CD14-positive monocyte (primary cell): ENCODE data around the gene TTC16. TPM values are rescaled to one million over a fixed set of nuclear protein-coding genes. Genes with fewer than 3 reads are reported as not detected.

Source experiments
- DNase-seq, 3 donors: peaks; one replicate each; pipeline ENCODE4 v3.0.0-alpha.2; 2011 to 2022
- H2AFZ ChIP-seq: 2 replicates; pipeline ENCODE4 v1.6.0; 2012; ENCODE audit warnings: mild to moderate bottlenecking, low read depth, low read length, inconsistent platforms; ENCODE audit not compliant: insufficient read depth, poor library complexity, severe bottlenecking
- H3K27ac ChIP-seq, 2 donors: 1 replicate in 1 of 2; 2 replicates in 1 of 2; pipeline ENCODE4 v1.5.1; 2012 to 2013; ENCODE audit warnings: low read length in 2 of 2, control low read depth in 1 of 2, inconsistent platforms in 1 of 2, low read depth in 1 of 2, mild to moderate bottlenecking in 1 of 2
- H3K27me3 ChIP-seq, 2 donors: one replicate each; pipeline versions ENCODE4 v1.6.0 to v1.6.1; 2011 to 2013; ENCODE audit warnings: low read length in 2 of 2; ENCODE audit not compliant: control insufficient read depth in 2 of 2, insufficient read depth in 2 of 2
- H3K36me3 ChIP-seq, 2 donors: replicated peaks in 1 of 2; 1 replicate in 1 of 2; 2 replicates in 1 of 2; pipeline versions ENCODE4 v1.5.1 to v1.6.1; 2012 to 2013; ENCODE audit warnings: low read length in 2 of 2, control low read depth in 1 of 2, inconsistent platforms in 1 of 2, mild to moderate bottlenecking in 1 of 2; ENCODE audit not compliant: insufficient read depth in 2 of 2, control insufficient read depth in 1 of 2
- H3K4me1 ChIP-seq, 2 donors: 1 replicate in 1 of 2; 2 replicates in 1 of 2; pipeline versions ENCODE4 v1.5.1 to v1.6.1; 2012 to 2013; ENCODE audit warnings: low read length in 2 of 2, control low read depth in 1 of 2, inconsistent platforms in 1 of 2, mild to moderate bottlenecking in 1 of 2, moderate library complexity in 1 of 2; ENCODE audit not compliant: insufficient read depth in 2 of 2, control insufficient read depth in 1 of 2
- H3K4me2 ChIP-seq: replicated peaks from 2 replicates; pipeline ENCODE3; 2012; ENCODE audit warnings: low read length, moderate library complexity, mild to moderate bottlenecking; ENCODE audit not compliant: poor library complexity, severe bottlenecking; ENCODE audit errors: extremely low read depth
- H3K4me3 ChIP-seq, 3 experiments: fragments of 200-600 bp in 1 of 3; sonication (generic) in 1 of 3; replicated peaks in 1 of 3; 1 replicate in 2 of 3; 2 replicates in 1 of 3; pipeline ENCODE4 v1.5.1; 2011 to 2013; ENCODE audit warnings: low read length in 3 of 3, mild to moderate bottlenecking in 3 of 3, control low read depth in 2 of 3, low read depth in 2 of 3, inconsistent platforms in 1 of 3, moderate library complexity in 1 of 3
- H3K79me2 ChIP-seq: 2 replicates; pipeline ENCODE4 v1.6.0; 2012; ENCODE audit warnings: mild to moderate bottlenecking, control low read depth, inconsistent platforms, low read length, moderate library complexity; ENCODE audit not compliant: insufficient read depth
- H3K9ac ChIP-seq: 2 replicates; pipeline ENCODE4 v1.6.0; 2017; ENCODE audit warnings: low read length, mild to moderate bottlenecking; ENCODE audit not compliant: insufficient read depth, poor library complexity, severe bottlenecking
- H3K9me3 ChIP-seq, 2 donors: replicated peaks in 1 of 2; 1 replicate in 1 of 2; 2 replicates in 1 of 2; pipeline versions ENCODE4 v1.5.1 to v1.6.1; 2012 to 2013; ENCODE audit warnings: low read length in 2 of 2, control low read depth in 1 of 2; ENCODE audit not compliant: control insufficient read depth in 1 of 2, insufficient read depth in 1 of 2
- H4K20me1 ChIP-seq: 2 replicates; pipeline ENCODE4 v1.6.0; 2012; ENCODE audit warnings: mild to moderate bottlenecking, low read length, control low read depth, moderate library complexity; ENCODE audit not compliant: insufficient read depth
- H3K27ac Mint-ChIP-seq, 7 donors: one replicate each; pipeline ENCODE4 v1.8.0; 2020; ENCODE audit warnings: mild to moderate bottlenecking in 7 of 7, mixed read lengths in 7 of 7, moderate library complexity in 6 of 7, inconsistent platforms in 2 of 7
- H3K27me3 Mint-ChIP-seq, 3 donors: one replicate each; pipeline ENCODE4 v1.8.0; 2021 to 2022; ENCODE audit warnings: low read depth in 3 of 3, mild to moderate bottlenecking in 3 of 3, mixed read lengths in 3 of 3, moderate library complexity in 3 of 3, inconsistent platforms in 1 of 3
- H3K36me3 Mint-ChIP-seq, 2 donors: one replicate each; pipeline ENCODE4 v1.8.0; 2020; ENCODE audit warnings: mixed read lengths in 2 of 2, inconsistent platforms in 1 of 2, mild to moderate bottlenecking in 1 of 2
- H3K4me1 Mint-ChIP-seq: one replicate; pipeline ENCODE4 v1.8.0; 2020; ENCODE audit warnings: mild to moderate bottlenecking, mixed read lengths
- H3K4me3 Mint-ChIP-seq, 2 donors: one replicate each; pipeline ENCODE4 v1.8.0; 2020; ENCODE audit warnings: mild to moderate bottlenecking in 2 of 2, mixed read lengths in 2 of 2, moderate library complexity in 1 of 2
- H3K9me3 Mint-ChIP-seq, 7 donors: one replicate each; pipeline ENCODE4 v1.8.0; 2020 to 2022; ENCODE audit warnings: mixed read lengths in 7 of 7, mild to moderate bottlenecking in 6 of 7, moderate library complexity in 6 of 7, inconsistent platforms in 2 of 7
- CTCF ChIP-seq: fragments of 200-600 bp; IDR thresholded peaks from one replicate; pipeline ENCODE4 v1.8.0; 2022; ENCODE audit warnings: antibody characterized with exemption, mild to moderate bottlenecking
- WGBS: methylation state at CpG from one replicate; pipeline ENCODE4 v1.1.5; 2013; ENCODE audit warnings: missing lambda C conversion rate; ENCODE audit not compliant: insufficient coverage; 5-methylcytosine and 5-hydroxymethylcytosine counted together
- intact Hi-C, 2 donors: fragments of 100-400 bp; cut with micrococcal nuclease; formaldehyde crosslinking; loops; one replicate each; pipeline versions ENCODE4 v1.15.0 to v1.15.1; 2023
- polyA plus RNA-seq, 3 donors: library from polyadenylated mRNA; depleted of rRNA in 1 of 3; unstranded in 2 of 3; stranded (reverse) in 1 of 3; fragments of 300-500 nt in 2 of 3; fragments of >200 nt in 1 of 3; fragmentation: Illumina TruSeq in 2 of 3; gene quantifications; 1 replicate in 2 of 3; 2 replicates in 1 of 3; pipeline ENCODE4 v1.2.3, GENCODE V29; 2012 to 2021

The TTC16 gene
- polyA plus RNA-seq, 3 donors: 0.04 TPM; not detected in 2

GRCh38 chr9:127667127-127667844 lies 48.6 kb upstream of the TTC16 start:
- Histone ChIP-seq H3K27me3 (no peaks in the 10 kb centered on the region), H3K4me1 (no peaks in the 10 kb centered on the region), H3K79me2 (no peaks in the 10 kb centered on the region), H3K4me3 (no peak overlapping the region), H3K9me3 (no peaks in the 10 kb centered on the region), H3K9ac (no peak overlapping the region), H4K20me1 (no peaks in the 10 kb centered on the region), H3K27ac (no peak overlapping the region), H3K36me3 (no peaks in the 10 kb centered on the region), H2AFZ (no peak overlapping the region), H3K4me2 (no peak overlapping the region)
- 33% methylated on average over 2 of the region's 3 CpGs for WGBS
- peaks cover 0 to 3% (median 0%) of the 10 kb centered on the region in 3 donors for H3K27me3 Mint-ChIP-seq
- peaks cover 9% of the 10 kb centered on the region for H3K4me1 Mint-ChIP-seq
- H3K27ac Mint-ChIP-seq: no peak overlapping the region
- intact Hi-C loops: no loop called here
- TF ChIP-seq CTCF: no peak
- H3K4me3 Mint-ChIP-seq: no peak overlapping the region
- no peak for DNase-seq
- no peaks in the 10 kb centered on the region for H3K36me3 Mint-ChIP-seq
- H3K9me3 Mint-ChIP-seq: peaks cover 0 to 1% (median 0%) of the 10 kb centered on the region in 7 donors

GRCh38 chr9:127667906-127668305 lies 48.0 kb upstream of the TTC16 start:
- no peaks in the 10 kb centered on the region for H4K20me1 ChIP-seq
- H3K79me2 ChIP-seq: no peaks in the 10 kb centered on the region
- no peaks in the 10 kb centered on the region for H3K9me3 ChIP-seq
- no peak overlapping the region for H3K4me2 ChIP-seq
- TF ChIP-seq CTCF: no peak
- no peaks in the 10 kb centered on the region for H3K36me3 Mint-ChIP-seq
- H3K4me3 Mint-ChIP-seq: no peak overlapping the region
- H3K27me3 Mint-ChIP-seq: peaks cover 0 to 2% (median 0%) of the 10 kb centered on the region in 3 donors
- peaks cover 9% of the 10 kb centered on the region for H3K4me1 Mint-ChIP-seq
- no peak overlapping the region for H3K4me3 ChIP-seq
- no peak overlapping the region for H3K27ac Mint-ChIP-seq
- H2AFZ ChIP-seq: no peak overlapping the region
- no peaks in the 10 kb centered on the region for H3K27me3 ChIP-seq
- peaks cover 0 to 1% (median 0%) of the 10 kb centered on the region in 7 donors for H3K9me3 Mint-ChIP-seq
- no peak overlapping the region for H3K9ac ChIP-seq
- H3K4me1 ChIP-seq: no peaks in the 10 kb centered on the region
- H3K27ac ChIP-seq: no peak overlapping the region
- intact Hi-C loops: no loop called here
- DNase-seq: no peak
- no peaks in the 10 kb centered on the region for H3K36me3 ChIP-seq
- 96% methylated on average over 18 of the region's 18 CpGs for WGBS
